GM19240 (cell line): ENCODE data around the gene SLC9A5.
A peak's percentile ranks its signal among the peaks of the same experiment; 100 is the strongest.

ENCODE experiments used
- DNase-seq: peaks from one replicate; pipeline ENCODE4 v3.0.0; 2011; ENCODE audit warnings: low spot score; ENCODE audit not compliant: insufficient read length

SLC9A5 gene

DNA sequence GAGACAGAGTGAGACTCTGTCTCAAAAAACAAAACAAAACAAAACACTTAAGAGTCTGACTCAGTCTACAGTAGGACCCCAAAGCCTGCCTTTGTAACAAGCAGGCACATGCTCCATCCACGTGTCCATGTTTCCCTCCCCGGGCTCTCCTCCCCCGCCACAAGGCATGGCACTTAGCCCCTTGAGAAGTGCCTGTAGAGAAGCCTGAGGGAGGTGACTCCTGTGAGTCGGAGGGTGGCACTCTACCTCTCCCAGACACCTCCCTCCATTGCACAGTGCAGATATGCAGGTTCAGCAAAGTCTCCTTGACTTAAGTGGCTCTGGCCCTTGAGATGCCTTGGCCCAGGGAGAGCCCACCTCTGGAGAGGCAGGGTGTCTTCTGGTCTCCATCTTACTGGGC lies 8.3 kb upstream of the SLC9A5 start:
- no peak for DNase-seq

DNA sequence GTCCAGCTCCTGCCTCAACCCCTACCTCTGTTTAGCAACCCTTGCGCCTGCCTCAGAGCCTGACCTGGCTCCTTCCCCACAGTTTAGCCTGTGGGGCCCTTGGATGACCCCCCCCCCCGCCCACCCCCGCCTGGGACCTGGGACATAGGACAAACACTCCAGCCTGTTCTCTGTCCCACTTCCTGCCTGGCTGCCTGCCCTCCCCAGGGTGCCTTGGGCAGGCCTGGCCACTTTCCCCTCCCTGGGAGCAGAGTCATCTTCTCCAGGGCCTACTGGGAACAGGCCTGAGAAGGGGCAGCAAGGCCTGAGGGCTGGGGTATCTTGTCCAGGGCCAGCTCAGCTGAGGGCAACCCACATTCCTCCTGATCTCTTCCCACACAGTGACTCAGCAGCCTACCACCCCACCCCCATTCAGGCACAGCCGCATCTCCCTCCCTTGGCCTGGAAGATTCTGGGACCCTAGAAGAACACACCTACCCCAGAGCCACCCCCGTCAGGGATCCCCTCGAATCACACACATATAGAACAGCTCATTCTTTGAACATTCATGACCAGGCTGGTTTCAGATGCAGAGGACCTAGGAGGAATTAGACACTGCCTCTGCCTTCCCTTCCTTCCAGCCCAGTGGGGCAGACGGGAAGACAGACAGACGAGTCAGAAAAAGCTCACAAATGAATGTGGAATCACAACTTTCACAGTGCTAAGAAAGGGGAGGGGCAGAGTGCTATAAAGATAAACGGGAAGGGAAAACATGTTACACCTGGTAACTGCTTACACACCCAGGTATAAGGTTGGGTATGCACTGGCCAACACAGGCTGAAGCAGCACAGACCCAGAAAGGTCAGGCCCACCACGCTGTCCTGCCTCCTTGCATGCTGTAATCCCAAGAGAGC lies 7.5 kb upstream of the SLC9A5 start:
- DNase-seq: no peak

DNA sequence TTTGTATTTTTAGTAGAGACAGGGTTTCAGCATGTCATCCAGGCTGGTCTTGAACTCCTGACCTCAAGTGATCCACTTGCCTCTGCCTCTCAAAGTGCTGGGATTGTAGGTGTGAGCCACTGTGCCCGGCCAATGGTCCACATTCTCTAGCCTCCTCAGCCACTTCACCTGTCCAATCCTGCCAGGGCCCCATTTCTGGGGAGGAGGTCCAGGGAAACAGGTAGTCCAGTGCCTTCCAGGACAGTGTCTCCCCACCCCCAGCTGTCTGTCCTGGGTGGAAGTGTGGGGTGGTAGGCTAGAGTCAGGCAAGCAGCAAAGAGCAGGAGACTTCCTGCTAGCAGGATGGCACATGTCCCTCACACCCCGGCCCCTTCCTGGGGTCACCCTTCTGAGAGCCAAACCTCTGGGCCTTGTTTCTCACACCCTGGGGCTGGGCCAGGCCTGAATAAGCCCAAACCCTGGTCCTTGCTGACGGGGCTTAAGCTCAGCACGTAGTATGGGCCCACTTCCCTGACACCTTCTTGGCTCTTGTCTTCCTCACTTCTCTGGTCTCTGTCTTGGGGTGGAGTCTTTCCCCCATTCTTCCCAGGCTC lies 6.5 kb upstream of the SLC9A5 start:
- no peak for DNase-seq

DNA sequence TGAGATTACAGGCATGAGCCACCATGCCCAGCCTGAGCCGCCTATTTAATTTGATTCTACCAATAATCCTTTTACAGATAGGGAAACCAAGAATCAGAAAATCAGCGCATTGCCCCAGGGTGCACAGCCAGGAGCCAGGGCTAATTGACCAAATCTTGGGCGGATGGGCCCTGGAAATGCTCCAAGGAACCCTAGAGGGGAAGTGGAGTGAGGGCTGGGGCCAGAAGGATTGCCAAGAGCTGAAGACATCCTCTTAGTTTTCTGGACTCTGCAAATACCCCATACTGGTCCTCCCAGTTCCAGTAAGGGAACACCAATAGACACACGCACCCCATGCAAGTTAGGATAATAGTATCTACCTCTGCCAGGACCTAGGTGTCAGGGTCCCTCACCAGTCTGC lies 5.3 kb upstream of the SLC9A5 start:
- no peak for DNase-seq

DNA sequence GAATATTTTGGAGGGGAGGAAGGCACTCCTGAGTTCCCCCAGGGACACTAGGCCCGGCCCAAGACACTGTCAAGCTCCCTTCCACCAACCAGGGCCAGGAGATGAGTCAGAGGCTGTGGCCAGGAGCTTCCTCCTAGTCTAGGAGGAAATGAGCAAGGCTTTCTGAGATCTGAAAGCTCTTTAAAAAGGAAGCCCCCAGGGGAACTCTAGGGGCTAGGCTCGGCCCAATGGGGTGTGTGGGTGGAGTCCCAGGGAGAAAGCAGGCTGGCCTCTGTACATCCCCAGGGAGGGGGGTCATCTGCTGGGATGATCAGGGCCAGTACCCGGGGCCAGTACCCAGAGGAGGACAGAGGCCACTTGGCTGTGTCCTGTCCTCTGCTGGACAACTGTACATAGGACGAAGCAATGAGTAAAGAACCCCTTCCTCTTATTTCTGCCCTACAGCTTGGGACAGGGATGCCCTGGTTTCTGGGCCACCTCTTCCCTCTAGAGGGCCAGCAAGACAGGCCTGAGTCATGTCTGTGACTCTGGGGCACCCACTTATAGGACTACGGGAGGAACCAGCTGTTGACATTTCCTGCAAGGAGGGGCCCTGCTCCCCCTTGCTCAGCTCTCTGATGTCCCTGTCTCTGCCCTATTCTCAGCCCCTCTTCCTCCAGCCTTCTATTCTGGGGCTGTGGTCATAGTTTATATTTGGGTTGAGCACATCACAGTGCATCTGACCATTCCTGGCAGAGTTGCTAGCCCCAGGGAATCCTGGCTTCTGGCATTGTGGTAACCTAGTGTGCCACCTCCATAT lies 4.2 kb upstream of the SLC9A5 start:
- DNase-seq: peak; percentile 94

DNA sequence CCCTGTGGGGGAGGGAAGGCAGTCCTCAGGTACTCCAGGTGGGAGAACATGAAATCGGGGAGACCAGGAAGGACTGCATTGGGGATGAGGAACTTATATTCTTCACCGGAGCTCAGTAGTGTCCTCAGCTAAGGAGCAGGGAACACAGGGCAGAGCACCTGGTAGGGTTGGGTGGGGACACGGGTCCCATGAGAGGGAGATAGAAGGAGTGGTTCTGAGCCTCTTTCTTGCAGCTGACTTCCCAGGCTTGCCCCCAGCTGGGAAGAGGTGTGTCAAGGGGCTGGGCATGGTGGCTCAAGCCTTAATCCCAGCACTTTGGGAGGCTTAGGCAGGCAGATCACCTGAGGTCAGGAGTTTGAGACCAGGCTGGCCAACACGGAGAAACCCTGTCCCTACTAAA lies 3.6 kb upstream of the SLC9A5 start:
- DNase-seq: no peak

DNA sequence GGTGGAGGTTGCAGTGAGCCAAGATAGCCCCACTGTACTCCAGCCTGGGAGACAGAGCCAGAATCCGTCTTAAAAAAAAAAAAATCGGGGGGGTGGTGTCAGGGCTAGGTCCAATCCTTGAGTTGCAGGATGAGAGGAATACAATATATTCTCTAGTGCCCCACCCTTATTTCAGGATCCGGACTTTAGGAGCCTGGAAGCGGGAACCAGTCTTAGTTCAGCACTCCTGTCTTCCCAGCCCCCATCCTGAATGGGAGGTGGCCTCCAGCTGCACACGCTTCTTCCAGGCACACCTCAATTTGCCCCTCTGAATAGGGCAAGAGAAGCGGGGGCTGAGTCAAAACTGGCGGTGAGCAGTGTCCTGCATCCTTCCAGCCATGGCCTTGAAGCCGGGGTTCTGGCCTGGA lies 3.1 kb upstream of the SLC9A5 start:
- peak; percentile 34 for DNase-seq

- DNase-seq: peak; percentile 52
Measured at GRCh38 chr16:67246081-67246755, 2.6 kb upstream of the SLC9A5 start.

GRCh38 chr16:67246756-67247191 lies 2.0 kb upstream of the SLC9A5 start:
- DNase-seq: no peak

DNA sequence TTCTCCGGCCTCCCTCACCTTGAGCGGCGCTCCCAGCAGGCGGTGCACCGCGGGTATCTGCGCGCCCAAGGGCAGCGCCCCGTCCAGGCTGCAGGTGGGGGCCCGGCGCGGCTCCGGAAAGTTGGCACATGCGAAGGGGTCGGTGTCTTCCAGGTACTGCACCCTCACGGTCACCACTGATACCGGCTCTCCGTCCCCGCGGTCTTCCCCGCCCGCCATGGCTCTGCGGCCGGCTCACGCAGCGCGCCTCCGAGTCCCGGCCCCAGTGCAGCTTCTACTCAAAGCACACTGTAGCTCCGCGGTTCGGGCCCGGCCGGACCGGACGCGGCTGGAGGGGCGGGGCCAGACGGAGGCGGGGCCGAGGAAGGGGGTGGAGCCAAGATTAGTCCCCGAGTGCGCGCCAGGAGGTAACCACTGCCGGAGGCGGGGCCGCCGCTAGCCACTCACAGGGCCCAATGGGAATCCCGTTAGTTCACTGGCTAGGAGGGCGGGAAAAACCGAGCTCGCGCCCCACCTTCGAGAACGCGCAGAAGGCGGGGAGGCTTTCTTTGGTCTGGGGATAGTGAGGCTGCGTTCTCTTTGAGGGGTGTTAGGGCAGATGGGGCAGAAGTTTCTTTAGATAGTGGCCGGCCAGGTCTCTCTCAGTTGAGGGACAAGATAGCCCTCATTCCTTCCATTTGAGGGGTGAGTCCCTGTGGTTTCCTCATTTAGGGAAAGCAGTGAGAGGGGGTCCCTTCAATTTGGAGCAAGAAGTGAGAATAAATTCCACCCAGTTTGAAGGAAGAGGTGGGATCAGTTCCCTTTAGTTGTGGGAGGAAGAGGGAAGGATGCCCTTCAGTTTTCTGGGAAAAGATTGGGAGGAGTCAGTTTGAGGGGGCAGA lies 1.3 kb upstream of the SLC9A5 start, which contains the start of gene FHOD1:
Gene FHOD1 (minus strand): TSS at position 290 of the 881 bp plus-strand sequence. CDS start 71 bp downstream, at position 219.
- DNase-seq: peak; percentile 97

GRCh38 chr16:67248073-67248400 lies 742 bp upstream of the SLC9A5 start:
- DNase-seq: no peak

DNA sequence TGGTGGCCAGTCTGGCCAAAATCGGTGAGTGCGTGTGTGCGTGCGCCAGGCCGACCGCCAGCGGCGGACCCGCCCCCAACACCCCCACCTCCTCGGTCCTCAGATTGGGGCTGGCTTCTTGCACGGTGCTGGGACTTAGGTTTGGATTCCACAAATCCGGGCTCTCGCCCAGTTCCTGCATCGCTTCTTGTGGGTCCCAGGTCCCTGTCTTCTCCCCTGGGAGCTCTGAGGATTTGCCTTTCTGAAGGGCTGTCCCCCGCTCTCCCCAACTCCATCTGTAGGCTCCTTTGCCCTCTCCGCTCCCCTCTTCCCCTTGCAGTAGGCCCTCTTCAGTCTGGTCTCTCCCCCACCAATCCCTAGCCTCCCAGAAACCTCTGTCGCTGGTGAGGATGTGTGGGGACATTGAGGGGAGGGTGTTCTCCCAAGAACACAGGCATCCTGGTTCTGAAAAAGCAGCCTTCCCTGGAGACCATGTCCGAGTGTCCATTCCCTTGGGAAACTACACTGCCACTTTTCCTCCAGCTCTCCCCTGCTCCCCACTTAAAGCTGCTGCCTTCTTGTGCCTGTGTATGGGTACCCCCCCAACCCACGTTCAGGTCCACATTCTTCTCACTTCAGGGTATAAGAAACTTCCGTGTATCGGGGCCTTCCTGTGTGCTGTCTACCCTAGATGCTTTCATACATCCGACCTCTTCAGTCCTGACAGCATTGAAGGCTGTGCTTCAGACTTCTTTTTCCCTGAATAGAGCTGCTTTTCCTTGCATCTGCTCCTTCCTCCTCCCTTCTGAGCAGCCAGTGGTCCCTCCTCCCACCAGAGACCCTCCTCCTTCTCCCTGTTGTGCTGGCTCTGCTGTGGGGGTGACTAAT lies 632 bp downstream of the SLC9A5 start:
- DNase-seq: no peak

GRCh38 chr16:67250045-67250327 lies 1.2 kb downstream of the SLC9A5 start:
- DNase-seq: no peak

- DNase-seq: no peak
Measured at GRCh38 chr16:67252609-67253497, 4.1 kb downstream of the SLC9A5 start.

DNA sequence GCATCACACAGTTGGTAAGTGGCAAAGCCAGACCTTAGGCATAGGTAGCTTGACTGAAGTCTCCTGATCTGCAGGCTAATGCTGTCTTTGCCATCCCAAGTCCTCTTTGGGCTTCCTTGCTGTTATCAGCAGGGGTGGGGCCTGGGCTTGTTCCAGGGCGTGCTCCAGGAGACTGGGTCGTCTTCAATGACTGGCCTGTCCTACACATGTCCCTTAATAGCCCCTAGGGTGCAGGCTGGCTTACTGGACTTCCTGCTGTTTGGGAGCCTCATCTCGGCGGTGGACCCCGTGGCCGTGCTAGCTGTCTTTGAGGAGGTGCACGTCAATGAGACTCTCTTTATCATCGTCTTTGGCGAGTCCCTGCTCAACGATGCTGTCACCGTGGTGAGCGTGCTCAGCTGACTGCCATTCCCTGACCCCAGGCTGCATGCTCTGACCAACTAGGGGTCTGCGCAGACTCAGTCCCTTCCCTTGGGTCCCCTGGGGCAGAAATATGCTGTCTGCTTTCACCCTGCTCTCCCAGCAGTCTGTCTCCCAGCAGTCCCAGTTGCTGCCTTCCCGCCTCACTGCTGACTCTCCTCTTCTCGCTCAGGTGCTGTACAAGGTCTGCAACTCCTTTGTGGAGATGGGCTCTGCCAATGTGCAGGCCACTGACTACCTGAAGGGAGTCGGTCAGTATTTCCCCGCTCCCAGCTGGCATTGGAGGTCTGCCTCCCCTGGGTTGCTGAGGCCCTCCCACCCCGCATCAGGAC lies 6.2 kb downstream of the SLC9A5 start:
- no peak for DNase-seq

- no peak for DNase-seq
Measured at GRCh38 chr16:67255553-67256221, 6.9 kb downstream of the SLC9A5 start.

DNA sequence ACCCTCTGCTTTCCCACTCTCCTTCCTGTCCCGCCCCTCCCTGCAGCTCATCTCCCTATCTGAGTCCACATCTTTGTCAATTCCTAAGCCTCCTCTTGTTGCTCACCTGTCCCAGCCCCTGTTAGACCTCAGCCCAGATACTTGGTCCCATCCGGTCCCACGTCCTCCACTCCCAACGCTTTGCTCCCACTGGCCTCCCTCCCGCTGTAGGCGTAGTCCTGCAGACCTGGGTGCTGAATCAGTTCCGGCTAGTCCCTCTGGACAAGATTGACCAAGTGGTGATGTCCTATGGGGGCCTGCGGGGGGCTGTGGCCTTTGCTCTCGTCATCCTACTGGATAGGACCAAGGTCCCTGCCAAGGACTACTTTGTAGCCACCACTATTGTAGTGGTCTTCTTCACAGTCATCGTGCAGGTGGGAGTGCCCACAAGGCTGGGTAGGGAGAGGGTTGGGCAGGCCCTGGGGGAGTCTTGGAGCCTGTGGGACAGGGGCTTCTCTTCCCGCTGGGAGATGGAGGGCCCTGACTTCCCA lies 8.0 kb downstream of the SLC9A5 start:
- no peak for DNase-seq
